ENCODE measurements around the gene KYNU.

DNA sequence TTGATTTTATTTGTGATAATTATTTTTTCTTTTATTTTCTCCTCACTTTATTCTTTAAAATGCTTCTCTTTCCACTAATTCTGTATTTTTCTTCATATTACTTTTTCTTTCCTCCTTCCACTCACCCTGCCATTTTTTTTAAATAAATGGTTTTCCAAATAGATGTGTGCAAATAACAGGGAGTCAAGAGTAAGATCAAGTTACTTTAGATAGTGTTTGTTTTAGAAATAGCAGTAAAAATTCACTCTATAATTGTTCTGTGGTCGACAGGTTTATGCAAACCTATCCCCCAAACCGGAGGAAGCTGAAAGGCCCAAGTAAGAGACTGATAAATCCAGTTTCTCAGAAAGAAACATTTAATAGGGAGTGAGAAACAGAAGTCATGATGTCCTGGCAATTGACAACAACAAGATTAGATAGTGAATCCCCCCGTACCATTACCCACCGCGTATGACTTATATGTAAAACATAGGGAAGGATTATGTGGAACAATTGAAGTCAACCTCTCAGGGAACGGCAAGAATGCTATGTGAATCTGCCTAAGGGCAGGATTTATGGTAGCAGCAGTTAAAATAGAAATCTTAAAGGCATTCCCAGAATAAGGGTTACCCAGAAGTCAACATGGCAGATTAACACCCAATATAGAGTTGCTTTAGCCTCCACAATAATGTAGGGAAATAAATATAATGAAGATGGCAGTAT is 75.5 kb downstream of the KYNU start:
- TF ChIP-seq CTCF (IDR thresholded peaks at IDR 0.05) (no peak), POLR2A (IDR thresholded peaks at IDR 0.05) (no peak), EP300 (IDR thresholded peaks at IDR 0.05) (no peak)

All from tibial nerve (tissue), 4 donors.